MM.1S (cell line): ENCODE data around the gene ZNF592.

ENCODE experiments used
- DNase-seq: peaks from one replicate; pipeline ENCODE4 v3.0.0-alpha.2; 2015
- H2AFZ ChIP-seq: fragments of 300-600 bp; sonication (generic); 2 replicates; pipeline ENCODE4 v1.6.0; 2016; ENCODE audit warnings: antibody characterized with exemption, low read length
- H3F3A ChIP-seq: fragments of 300-600 bp; sonication (generic); 2 replicates; pipeline ENCODE4 v1.6.1; 2016; ENCODE audit warnings: mild to moderate bottlenecking, antibody characterized with exemption, low read length, moderate library complexity, mixed read lengths; ENCODE audit not compliant: insufficient read depth
- H3K27ac ChIP-seq: fragments of 300-600 bp; sonication (generic); 2 replicates; pipeline ENCODE4 v1.5.1; 2016; ENCODE audit warnings: mild to moderate bottlenecking, low read length
- H3K27me3 ChIP-seq: fragments of 300-600 bp; sonication (generic); replicated peaks from 2 replicates; pipeline ENCODE4 v1.6.0; 2016; ENCODE audit warnings: low read length; ENCODE audit not compliant: insufficient read depth
- H3K36me3 ChIP-seq: fragments of 300-600 bp; sonication (generic); replicated peaks from 2 replicates; pipeline ENCODE4 v1.6.1; 2016; ENCODE audit warnings: mild to moderate bottlenecking, low read length, mixed read lengths; ENCODE audit not compliant: insufficient read depth
- H3K4me1 ChIP-seq: fragments of 300-600 bp; sonication (generic); 2 replicates; pipeline ENCODE4 v1.6.1; 2016; ENCODE audit warnings: low read length, mixed read lengths
- H3K4me2 ChIP-seq: fragments of 300-600 bp; sonication (generic); 2 replicates; pipeline ENCODE4 v1.6.0; 2016; ENCODE audit warnings: low read depth, low read length
- H3K4me3 ChIP-seq: fragments of 300-600 bp; sonication (generic); 2 replicates; pipeline ENCODE4 v1.5.1; 2016; ENCODE audit warnings: low read length, mixed read lengths
- H3K79me2 ChIP-seq: fragments of 300-600 bp; sonication (generic); 2 replicates; pipeline ENCODE4 v1.6.1; 2016; ENCODE audit warnings: mixed run types, low read length, mixed read lengths
- H3K9ac ChIP-seq: fragments of 300-600 bp; sonication (generic); 2 replicates; pipeline ENCODE4 v1.6.1; 2016; ENCODE audit warnings: low read length, mixed read lengths
- H3K9me2 ChIP-seq: fragments of 300-600 bp; sonication (generic); replicated peaks from 2 replicates; pipeline ENCODE4 v1.6.1; 2016; ENCODE audit warnings: mild to moderate bottlenecking, low read length, mixed read lengths; ENCODE audit not compliant: insufficient read depth
- H3K9me3 ChIP-seq: fragments of 300-600 bp; sonication (generic); replicated peaks from 2 replicates; pipeline ENCODE4 v1.6.1; 2016; ENCODE audit warnings: mild to moderate bottlenecking, low read length, mixed read lengths; ENCODE audit not compliant: insufficient read depth
- H4K20me1 ChIP-seq: fragments of 300-600 bp; sonication (generic); 2 replicates; pipeline ENCODE4 v1.6.1; 2016; ENCODE audit warnings: mild to moderate bottlenecking, low read length, moderate library complexity, mixed read lengths; ENCODE audit not compliant: insufficient read depth
- CTCF ChIP-seq: fragments of 300-600 bp; sonication (generic); IDR thresholded peaks from 2 replicates; pipeline ENCODE4 v1.5.1; 2016; ENCODE audit warnings: antibody characterized with exemption, low read length, mixed read lengths
- EZH2 ChIP-seq: fragments of 300-600 bp; sonication (generic); optimal IDR thresholded peaks from 2 replicates; pipeline ENCODE3; 2017; ENCODE audit warnings: low read depth, mild to moderate bottlenecking, antibody characterized with exemption, low read length, mixed read lengths
- EZH2phosphoT487 ChIP-seq: fragments of 300-600 bp; sonication (generic); IDR thresholded peaks from 2 replicates; pipeline ENCODE4 v1.6.1; 2018; ENCODE audit warnings: antibody characterized with exemption, low read length

ZNF592 gene

GRCh38 chr15:84772467-84772866 lies 24.1 kb downstream of the ZNF592 start:
- H3K9ac ChIP-seq: no peak overlapping the region
- H3K79me2 ChIP-seq: peaks cover 96% of the 10 kb centered on the region
- no peak for DNase-seq
- H4K20me1 ChIP-seq: no peaks in the 10 kb centered on the region
- no peaks in the 10 kb centered on the region for H3F3A ChIP-seq
- H3K4me2 ChIP-seq: no peak overlapping the region
- no peaks in the 10 kb centered on the region for H3K9me3 ChIP-seq
- H3K4me3 ChIP-seq: no peak overlapping the region
- H3K27me3 ChIP-seq: no peaks in the 10 kb centered on the region
- no peaks in the 10 kb centered on the region for H3K9me2 ChIP-seq
- H3K36me3 ChIP-seq: no peaks in the 10 kb centered on the region; the same call in 1 of the 2 replicates
- H2AFZ ChIP-seq: no peak overlapping the region
- no peak for TF ChIP-seq EZH2phosphoT487
- no peak for TF ChIP-seq CTCF
- TF ChIP-seq EZH2: no peak
- no peaks in the 10 kb centered on the region for H3K4me1 ChIP-seq
- H3K27ac ChIP-seq: no peak overlapping the region

GRCh38 chr15:84773716-84774115 lies 25.3 kb downstream of the ZNF592 start:
- Histone ChIP-seq H3K36me3 (no peaks in the 10 kb centered on the region; the same call in 1 of the 2 replicates), H3K9me3 (no peaks in the 10 kb centered on the region), H4K20me1 (no peaks in the 10 kb centered on the region), H3F3A (no peaks in the 10 kb centered on the region), H3K9me2 (no peaks in the 10 kb centered on the region), H3K79me2 (peaks cover 96% of the 10 kb centered on the region), H3K27me3 (no peaks in the 10 kb centered on the region), H3K9ac (no peak overlapping the region), H3K27ac (no peak overlapping the region), H3K4me3 (no peak overlapping the region), H3K4me2 (no peak overlapping the region), H3K4me1 (no peaks in the 10 kb centered on the region), H2AFZ (no peak overlapping the region)
- DNase-seq: no peak
- TF ChIP-seq EZH2 (no peak), EZH2phosphoT487 (no peak), CTCF (no peak)

GRCh38 chr15:84775867-84776449 lies 27.6 kb downstream of the ZNF592 start:
- Histone ChIP-seq H3K79me2 (peaks cover 90% of the 10 kb centered on the region), H4K20me1 (no peaks in the 10 kb centered on the region), H3K36me3 (no peaks in the 10 kb centered on the region; the same call in 1 of the 2 replicates)

More at GRCh38 chr15:84775867-84776449, 27.6 kb downstream of the ZNF592 start:
- no peaks in the 10 kb centered on the region for H3K4me1 ChIP-seq
- H3K9ac ChIP-seq: no peak overlapping the region
- no peak for DNase-seq
- no peaks in the 10 kb centered on the region for H3K9me3 ChIP-seq
- H3K27ac ChIP-seq: no peak overlapping the region
- H3K27me3 ChIP-seq: no peaks in the 10 kb centered on the region
- H3F3A ChIP-seq: no peaks in the 10 kb centered on the region
- no peak overlapping the region for H3K4me3 ChIP-seq
- no peaks in the 10 kb centered on the region for H3K9me2 ChIP-seq
- no peak overlapping the region for H2AFZ ChIP-seq
- no peak for TF ChIP-seq CTCF
- no peak for TF ChIP-seq EZH2phosphoT487
- no peak for TF ChIP-seq EZH2
- H3K4me2 ChIP-seq: no peak overlapping the region
